NCI-H2196 (cell line): ENCODE results near the gene STMP1.

ENCODE experiments used
- DNase-seq: peaks from one replicate; lab custom pipeline; 2025; ENCODE audit not compliant: unreplicated experiment; lab: John Stamatoyannopoulos, UW

Gene STMP1

GRCh38 chr7:135718794-135719437 is 56.6 kb downstream of the STMP1 start:
- DNase-seq, result no peak

GRCh38 chr7:135719688-135720087 is 57.4 kb downstream of the STMP1 start:
- DNase-seq, result no peak

GRCh38 chr7:135721198-135721820 is 59.0 kb downstream of the STMP1 start:
- no peak for DNase-seq

GRCh38 chr7:135723411-135723810 is 61.1 kb downstream of the STMP1 start:
- no peak for DNase-seq
